GM12878 (cell line): ENCODE results near the gene LKAAEAR1. TPM values are rescaled to one million over a fixed set of nuclear protein-coding genes. Genes with fewer than 3 reads are reported as not detected.

ENCODE experiments used
- ATAC-seq: fragments of 200-7000 bp; cut with Tn5 transposase; 3 replicates; pipeline ENCODE4 v1.9.1; 2020; ENCODE audit warnings: mild to moderate bottlenecking, moderate library complexity
- BruUV-seq: library from RNA; stranded (reverse); fragments of 400-500 nt; replicated peaks from 2 replicates; lab custom pipeline; 2021; lab: Mats Ljungman, UMichigan
- CTCF ChIA-PET: fragments of 300-600 bp; sonication (Branson Sonifier 250); formaldehyde crosslinking; extraction: SDS; loops from one replicate; lab custom pipeline; 2021; ENCODE audit warnings: inconsistent platforms; lab: Yijun Ruan, JAX
- POLR2A ChIA-PET: fragments of 350-600 bp; formaldehyde crosslinking; extraction: SDS; loops from one replicate; lab custom pipeline; 2021; ENCODE audit warnings: inconsistent platforms; lab: Charles Lee
- RAD21 ChIA-PET: fragments of 300-600 bp; sonication (Branson Sonifier 250); formaldehyde crosslinking; loops from one replicate; lab custom pipeline; 2023; ENCODE audit warnings: antibody characterized with exemption; ENCODE audit not compliant: unreplicated experiment; lab: Charles Lee
- SMC1A ChIA-PET: fragments of 300-600 bp; sonication (Branson Sonifier 250); formaldehyde crosslinking; loops from one replicate; lab custom pipeline; 2023; ENCODE audit not compliant: unreplicated experiment, uncharacterized antibody; lab: Charles Lee
- DNase-seq: peaks from one replicate; pipeline ENCODE4 v3.0.0-alpha.2; 2011; ENCODE audit warnings: low read depth, low spot score
- FAIRE-seq: peaks from 3 replicates; lab custom pipeline; 2011; peaks lifted over from hg19 to GRCh38; lab: Jason Lieb, UNC
- H2AFZ ChIP-seq: 2 replicates; pipeline ENCODE4 v1.6.0; 2011; ENCODE audit warnings: low read depth, low read length, control low read depth; ENCODE audit not compliant: control insufficient read depth
- H3K27ac ChIP-seq: 2 replicates; pipeline ENCODE4 v1.5.1; 2011; ENCODE audit warnings: control low read depth; ENCODE audit not compliant: control insufficient read depth, insufficient read depth
- H3K27me3 ChIP-seq, 2 experiments: replicated peaks in 1 of 2; 2 replicates each; pipeline versions ENCODE4 v1.6.0 to v1.6.1; 2011; ENCODE audit warnings: low read length in 1 of 2; ENCODE audit not compliant: control insufficient read depth in 2 of 2, insufficient read depth in 2 of 2
- H3K36me3 ChIP-seq, 2 experiments: 2 replicates each; pipeline ENCODE4 v1.5.1; 2011; ENCODE audit warnings: low read length in 1 of 2; ENCODE audit not compliant: control insufficient read depth in 2 of 2, insufficient read depth in 2 of 2
- H3K4me1 ChIP-seq: 2 replicates; pipeline ENCODE4 v1.6.1; 2011; ENCODE audit warnings: mild to moderate bottlenecking, low read length, moderate library complexity, mixed read lengths; ENCODE audit not compliant: control insufficient read depth, insufficient read depth
- H3K4me2 ChIP-seq: 2 replicates; pipeline ENCODE4 v1.6.0; 2011; ENCODE audit warnings: control low read depth; ENCODE audit not compliant: control insufficient read depth, insufficient read depth
- H3K4me3 ChIP-seq: fragments of 200-600 bp; sonication (generic); 2 replicates; pipeline ENCODE4 v1.5.1; 2016
- H3K79me2 ChIP-seq: 2 replicates; pipeline ENCODE4 v1.6.0; 2011; ENCODE audit warnings: low read length; ENCODE audit not compliant: control insufficient read depth, insufficient read depth
- H3K9ac ChIP-seq: 2 replicates; pipeline ENCODE4 v1.8.0; 2011; ENCODE audit warnings: low read length, control low read depth, mixed read lengths; ENCODE audit not compliant: control insufficient read depth, insufficient read depth
- H3K9me3 ChIP-seq: replicated peaks from 3 replicates; pipeline ENCODE4 v1.5.1; 2011; ENCODE audit warnings: mild to moderate bottlenecking, low read length; ENCODE audit not compliant: control insufficient read depth, insufficient read depth
- H4K20me1 ChIP-seq: 2 replicates; pipeline ENCODE4 v1.6.0; 2011; ENCODE audit not compliant: control insufficient read depth, insufficient read depth
- BRCA1 ChIP-seq: IDR thresholded peaks from 2 replicates; pipeline ENCODE4 v1.6.1; 2011; ENCODE audit warnings: low read depth, low read length, improper control_type of control experiment
- HDAC2 ChIP-seq: fragments of 200-600 bp; sonication (generic); IDR thresholded peaks from 2 replicates; pipeline ENCODE4 v1.6.1; 2017
- JUND ChIP-seq: IDR thresholded peaks from 2 replicates; pipeline ENCODE4 v1.6.1; 2012; ENCODE audit warnings: low read depth, mild to moderate bottlenecking, low read length, improper control_type of control experiment, moderate library complexity
- MYC ChIP-seq: IDR thresholded peaks from 2 replicates; pipeline ENCODE4 v1.6.1; 2011; ENCODE audit warnings: mild to moderate bottlenecking, low read length, moderate library complexity, inconsistent platforms; ENCODE audit not compliant: insufficient read depth, insufficient replicate concordance, insufficient read length, severe bottlenecking
- NFYB ChIP-seq: IDR thresholded peaks from 2 replicates; pipeline ENCODE4 v1.6.1; 2011; ENCODE audit warnings: low read depth, mild to moderate bottlenecking, low read length, improper control_type of control experiment, moderate library complexity; ENCODE audit not compliant: insufficient read depth
- SMARCA5 ChIP-seq: fragments of 450-650 bp; IDR thresholded peaks from 2 replicates; pipeline ENCODE4 v1.6.1; 2017; ENCODE audit warnings: mild to moderate bottlenecking
- TAF1 ChIP-seq: IDR thresholded peaks from 2 replicates; pipeline ENCODE4 v1.6.1; 2011; ENCODE audit warnings: mild to moderate bottlenecking, low read depth, low read length, borderline replicate concordance
- YBX1 ChIP-seq: fragments of 450-650 bp; IDR thresholded peaks from 2 replicates; pipeline ENCODE4 v1.6.1; 2016; ENCODE audit warnings: antibody characterized with exemption
- WGBS: methylation state at CpG from one replicate; pipeline ENCODE4 v1.1.6; 2016; ENCODE audit warnings: low lambda C conversion rate; ENCODE audit not compliant: insufficient replicate concordance, insufficient coverage; ENCODE audit errors: missing lambda C conversion rate; 5-methylcytosine and 5-hydroxymethylcytosine counted together
- in situ Hi-C: fragments of 300-500 bp; cut with MboI; formaldehyde crosslinking; loops from 9 replicates; pipeline ENCODE4 v1.14.3; 2018; ENCODE audit warnings: mixed read lengths
- intact Hi-C: fragments of 100-400 bp; cut with micrococcal nuclease; formaldehyde crosslinking; loops from one replicate; pipeline ENCODE4 v1.14.2; 2022; ENCODE audit not compliant: unreplicated experiment
- polyA plus RNA-seq, 11 experiments: library from polyadenylated mRNA; depleted of rRNA in 4 of 11; unstranded in 6 of 11; stranded (reverse) in 5 of 11; fragments of >200 nt; fragmentation: Nextera tagmentation in 4 of 11; fragmentation: Illumina TruSeq in 1 of 11; extraction: Ambion mirVana in 4 of 11; extraction: Trizol in 1 of 11; gene quantifications; 1 replicate in 1 of 11; 2 replicates in 10 of 11; pipeline versions ENCODE4 v1.2.1 to v1.2.3, GENCODE V29; 2011 to 2016; ENCODE audit warnings: inconsistent platforms in 2 of 11, missing spikeins in 2 of 11, low read depth in 1 of 11
- total RNA-seq, 4 experiments: library from RNA; depleted of rRNA in 3 of 4; stranded (reverse); fragments of >200 nt in 3 of 4; fragmentation: Illumina TruSeq in 1 of 4; extraction: Trizol in 1 of 4; gene quantifications; 2 replicates each; pipeline versions ENCODE4 v1.2.1 to v1.2.3, GENCODE V29; 2013 to 2021
- TF ChIP-seq, protein P1 (sequence below): fragments of 450-650 bp; IDR thresholded peaks from 2 replicates; pipeline ENCODE4 v1.6.1; 2017; ENCODE audit warnings: antibody characterized with exemption, mild to moderate bottlenecking, moderate library complexity
- TF ChIP-seq, protein P2 (sequence below): fragments of 450-650 bp; IDR thresholded peaks from 2 replicates; pipeline ENCODE4 v1.6.1; 2016; ENCODE audit warnings: mild to moderate bottlenecking, moderate library complexity, borderline replicate concordance

Gene LKAAEAR1
- total and polyA plus RNA-seq, 10 of the 15 experiments (the other 5 are each of a cell fraction or from before 2014, with no cell fraction given), result not detected

DNA sequence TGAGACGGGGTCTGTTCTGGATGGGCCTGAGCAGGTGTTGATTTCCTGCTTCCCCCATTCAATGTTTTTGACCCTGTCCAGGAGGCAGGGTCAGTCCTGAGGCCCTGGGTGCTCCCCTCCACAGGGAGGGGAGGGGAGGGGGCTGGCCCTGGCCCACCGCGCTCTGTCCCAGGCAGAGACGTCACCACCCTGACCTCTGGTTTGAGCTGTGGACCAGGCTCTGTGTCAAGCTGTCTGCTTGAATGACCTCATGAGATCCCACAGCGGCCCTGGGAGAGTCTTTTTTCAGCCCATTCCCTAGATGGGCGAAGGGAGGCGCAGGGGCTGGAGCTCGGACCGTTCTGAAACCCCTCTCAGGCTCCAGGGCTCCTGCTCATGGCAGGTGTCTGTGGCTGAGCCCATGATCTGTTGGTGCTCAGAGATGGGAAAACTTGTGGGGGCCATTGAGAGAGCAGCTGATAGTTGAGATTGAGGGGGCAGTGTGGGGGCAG lies 8.9 kb upstream of the LKAAEAR1 start:
- H4K20me1 ChIP-seq, result no peaks in the 10 kb centered on the region
- WGBS, result 35% methylated on average over 9 of the region's 9 CpGs
- no peak overlapping the region for H3K9ac ChIP-seq
- H3K79me2 ChIP-seq, result no peaks in the 10 kb centered on the region
- ChIA-PET RAD21 (no interaction called here), CTCF (interaction anchor here (0.6 kb wide), 1 partner anchor 597 kb away, joined by 3 read pairs; no protein-coding TSS in a partner anchor), POLR2A (no interaction called here), SMC1A (no interaction called here)
- no peak overlapping the region for H3K4me3 ChIP-seq
- intact Hi-C loops (no loop called here), in situ Hi-C loops (no loop called here)
- no peak overlapping the region for H3K4me2 ChIP-seq
- BruUV-seq, result no TSS peak
- H3K9me3 ChIP-seq, result no peaks in the 10 kb centered on the region; the same call in 2 of the 3 replicates
- no peak overlapping the region for H2AFZ ChIP-seq
- FAIRE-seq, result no peak
- ATAC-seq, result no peak
- no peaks in the 10 kb centered on the region for H3K27me3 ChIP-seq
- TF ChIP-seq, protein P1, sequence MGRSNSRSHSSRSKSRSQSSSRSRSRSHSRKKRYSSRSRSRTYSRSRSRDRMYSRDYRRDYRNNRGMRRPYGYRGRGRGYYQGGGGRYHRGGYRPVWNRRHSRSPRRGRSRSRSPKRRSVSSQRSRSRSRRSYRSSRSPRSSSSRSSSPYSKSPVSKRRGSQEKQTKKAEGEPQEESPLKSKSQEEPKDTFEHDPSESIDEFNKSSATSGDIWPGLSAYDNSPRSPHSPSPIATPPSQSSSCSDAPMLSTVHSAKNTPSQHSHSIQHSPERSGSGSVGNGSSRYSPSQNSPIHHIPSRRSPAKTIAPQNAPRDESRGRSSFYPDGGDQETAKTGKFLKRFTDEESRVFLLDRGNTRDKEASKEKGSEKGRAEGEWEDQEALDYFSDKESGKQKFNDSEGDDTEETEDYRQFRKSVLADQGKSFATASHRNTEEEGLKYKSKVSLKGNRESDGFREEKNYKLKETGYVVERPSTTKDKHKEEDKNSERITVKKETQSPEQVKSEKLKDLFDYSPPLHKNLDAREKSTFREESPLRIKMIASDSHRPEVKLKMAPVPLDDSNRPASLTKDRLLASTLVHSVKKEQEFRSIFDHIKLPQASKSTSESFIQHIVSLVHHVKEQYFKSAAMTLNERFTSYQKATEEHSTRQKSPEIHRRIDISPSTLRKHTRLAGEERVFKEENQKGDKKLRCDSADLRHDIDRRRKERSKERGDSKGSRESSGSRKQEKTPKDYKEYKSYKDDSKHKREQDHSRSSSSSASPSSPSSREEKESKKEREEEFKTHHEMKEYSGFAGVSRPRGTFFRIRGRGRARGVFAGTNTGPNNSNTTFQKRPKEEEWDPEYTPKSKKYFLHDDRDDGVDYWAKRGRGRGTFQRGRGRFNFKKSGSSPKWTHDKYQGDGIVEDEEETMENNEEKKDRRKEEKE, result no peak
- TF ChIP-seq, protein P2, sequence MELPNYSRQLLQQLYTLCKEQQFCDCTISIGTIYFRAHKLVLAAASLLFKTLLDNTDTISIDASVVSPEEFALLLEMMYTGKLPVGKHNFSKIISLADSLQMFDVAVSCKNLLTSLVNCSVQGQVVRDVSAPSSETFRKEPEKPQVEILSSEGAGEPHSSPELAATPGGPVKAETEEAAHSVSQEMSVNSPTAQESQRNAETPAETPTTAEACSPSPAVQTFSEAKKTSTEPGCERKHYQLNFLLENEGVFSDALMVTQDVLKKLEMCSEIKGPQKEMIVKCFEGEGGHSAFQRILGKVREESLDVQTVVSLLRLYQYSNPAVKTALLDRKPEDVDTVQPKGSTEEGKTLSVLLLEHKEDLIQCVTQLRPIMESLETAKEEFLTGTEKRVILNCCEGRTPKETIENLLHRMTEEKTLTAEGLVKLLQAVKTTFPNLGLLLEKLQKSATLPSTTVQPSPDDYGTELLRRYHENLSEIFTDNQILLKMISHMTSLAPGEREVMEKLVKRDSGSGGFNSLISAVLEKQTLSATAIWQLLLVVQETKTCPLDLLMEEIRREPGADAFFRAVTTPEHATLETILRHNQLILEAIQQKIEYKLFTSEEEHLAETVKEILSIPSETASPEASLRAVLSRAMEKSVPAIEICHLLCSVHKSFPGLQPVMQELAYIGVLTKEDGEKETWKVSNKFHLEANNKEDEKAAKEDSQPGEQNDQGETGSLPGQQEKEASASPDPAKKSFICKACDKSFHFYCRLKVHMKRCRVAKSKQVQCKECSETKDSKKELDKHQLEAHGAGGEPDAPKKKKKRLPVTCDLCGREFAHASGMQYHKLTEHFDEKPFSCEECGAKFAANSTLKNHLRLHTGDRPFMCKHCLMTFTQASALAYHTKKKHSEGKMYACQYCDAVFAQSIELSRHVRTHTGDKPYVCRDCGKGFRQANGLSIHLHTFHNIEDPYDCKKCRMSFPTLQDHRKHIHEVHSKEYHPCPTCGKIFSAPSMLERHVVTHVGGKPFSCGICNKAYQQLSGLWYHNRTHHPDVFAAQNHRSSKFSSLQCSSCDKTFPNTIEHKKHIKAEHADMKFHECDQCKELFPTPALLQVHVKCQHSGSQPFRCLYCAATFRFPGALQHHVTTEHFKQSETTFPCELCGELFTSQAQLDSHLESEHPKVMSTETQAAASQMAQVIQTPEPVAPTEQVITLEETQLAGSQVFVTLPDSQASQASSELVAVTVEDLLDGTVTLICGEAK, result no peak
- TF ChIP-seq TAF1 (no peak), BRCA1 (no peak), NFYB (no peak), HDAC2 (no peak), JUND (no peak), YBX1 (no peak), SMARCA5 (no peak), MYC (no peak)
- H3K36me3 ChIP-seq, result no peaks in the 10 kb centered on the region
- peaks cover 7% of the 10 kb centered on the region for H3K4me1 ChIP-seq
- H3K27ac ChIP-seq, result no peak overlapping the region
- DNase-seq, result no peak
